Endothelial cell of umbilical vein (primary cell): Measurements from ENCODE around the gene OR5B21. TPM values are rescaled to one million over a fixed set of nuclear protein-coding genes. Genes with fewer than 3 reads are reported as not detected.

Source experiments
- BruUV-seq: library from RNA; stranded (reverse); fragments of 400-500 nt; replicated peaks from 2 replicates; lab custom pipeline; 2021; lab: Mats Ljungman, UMichigan
- CTCF ChIA-PET: fragments of 300-600, 350-600 bp; sonication (Branson Sonifier 250); formaldehyde crosslinking; loops from one replicate; lab custom pipeline; 2021; ENCODE audit warnings: antibody characterized with exemption, inconsistent platforms; lab: Charles Lee
- POLR2A ChIA-PET: fragments of 300-600, 350-600 bp; sonication (Branson Sonifier 250); formaldehyde crosslinking; loops from one replicate; lab custom pipeline; 2021; ENCODE audit warnings: antibody characterized with exemption, inconsistent platforms; lab: Charles Lee
- DNase-seq: peaks from one replicate; pipeline ENCODE4 v3.0.0-alpha.2; 2011; ENCODE audit warnings: low read depth, low spot score
- FAIRE-seq: peaks from 2 replicates; lab custom pipeline; 2011; peaks lifted over from hg19 to GRCh38; lab: Jason Lieb, UNC
- H2AFZ ChIP-seq: 2 replicates; pipeline ENCODE4 v1.6.0; 2012; ENCODE audit warnings: low read depth, low read length, control low read depth, inconsistent platforms
- H3K27ac ChIP-seq: 2 replicates; pipeline ENCODE4 v1.5.1; 2011; ENCODE audit warnings: low read depth, mild to moderate bottlenecking, control low read depth, low read length, moderate library complexity; ENCODE audit not compliant: insufficient read depth
- H3K27me3 ChIP-seq, 2 experiments: 2 replicates each; pipeline versions ENCODE4 v1.6.0 to v1.6.1; 2011; ENCODE audit warnings: low read length in 2 of 2, mixed read lengths in 1 of 2; ENCODE audit not compliant: control insufficient read depth in 2 of 2, insufficient read depth in 2 of 2
- H3K36me3 ChIP-seq, 2 experiments: 2 replicates in 1 of 2; 3 replicates in 1 of 2; pipeline ENCODE4 v1.5.1; 2011; ENCODE audit warnings: low read length in 2 of 2, mild to moderate bottlenecking in 1 of 2, moderate library complexity in 1 of 2; ENCODE audit not compliant: control insufficient read depth in 2 of 2, insufficient read depth in 2 of 2; ENCODE audit errors: extremely low read depth in 1 of 2
- H3K4me1 ChIP-seq: 3 replicates; pipeline ENCODE4 v1.5.1; 2011; ENCODE audit warnings: mild to moderate bottlenecking, low read length; ENCODE audit not compliant: control insufficient read depth, insufficient read depth; ENCODE audit errors: extremely low read depth
- H3K4me2 ChIP-seq: 2 replicates; pipeline ENCODE4 v1.6.1; 2011; ENCODE audit warnings: low read length, control low read depth, mixed read lengths; ENCODE audit not compliant: insufficient read depth
- H3K4me3 ChIP-seq, 3 experiments: fragments of 200-600 bp in 1 of 3; sonication (generic), shearing (Covaris generic) in 1 of 3; replicated peaks in 1 of 3; 2 replicates each; pipeline ENCODE4 v1.5.1; 2011 to 2016; ENCODE audit warnings: control low read depth in 3 of 3, low read length in 3 of 3, mild to moderate bottlenecking in 2 of 3, inconsistent platforms in 1 of 3, low read depth in 1 of 3, moderate library complexity in 1 of 3; ENCODE audit not compliant: insufficient read depth in 1 of 3
- H3K79me2 ChIP-seq: 2 replicates; pipeline ENCODE4 v1.6.0; 2012; ENCODE audit warnings: low read length, inconsistent platforms; ENCODE audit not compliant: control insufficient read depth, insufficient read depth
- H3K9ac ChIP-seq: replicated peaks from 2 replicates; pipeline ENCODE3; 2011; ENCODE audit warnings: low read length, control low read depth; ENCODE audit not compliant: insufficient read depth; ENCODE audit errors: extremely low read depth
- H3K9me1 ChIP-seq: replicated peaks from 3 replicates; pipeline ENCODE4 v1.6.0; 2011; ENCODE audit warnings: mild to moderate bottlenecking, low read length; ENCODE audit not compliant: control insufficient read depth, insufficient read depth; ENCODE audit errors: extremely low read depth
- H3K9me3 ChIP-seq: replicated peaks from 2 replicates; pipeline ENCODE4 v1.5.1; 2012; ENCODE audit warnings: low read length, inconsistent platforms; ENCODE audit not compliant: control insufficient read depth, insufficient read depth
- H4K20me1 ChIP-seq: replicated peaks from 2 replicates; pipeline ENCODE3; 2011; ENCODE audit warnings: mild to moderate bottlenecking, low read length; ENCODE audit not compliant: control insufficient read depth, insufficient read depth; ENCODE audit errors: extremely low read depth
- EZH2 ChIP-seq: IDR thresholded peaks from 2 replicates; pipeline ENCODE4 v1.6.1; 2012; ENCODE audit warnings: borderline replicate concordance, low read depth, mild to moderate bottlenecking, moderate library complexity, low read length, inconsistent platforms; ENCODE audit not compliant: severe bottlenecking
- FOS ChIP-seq: IDR thresholded peaks from 2 replicates; pipeline ENCODE4 v1.6.1; 2011; ENCODE audit warnings: mild to moderate bottlenecking, low read length, moderate library complexity, borderline replicate concordance; ENCODE audit not compliant: insufficient read depth
- GATA2 ChIP-seq: IDR thresholded peaks from 2 replicates; pipeline ENCODE4 v1.7.0; 2011; ENCODE audit warnings: low read depth, mild to moderate bottlenecking, moderate library complexity, mixed read lengths, low read length; ENCODE audit not compliant: insufficient read length, insufficient read depth
- JUN ChIP-seq: IDR thresholded peaks from 2 replicates; pipeline ENCODE4 v1.6.1; 2011; ENCODE audit warnings: borderline replicate concordance, low read depth; ENCODE audit not compliant: insufficient read length, insufficient read depth
- MAX ChIP-seq: IDR thresholded peaks from 2 replicates; pipeline ENCODE4 v1.6.1; 2011; ENCODE audit not compliant: insufficient read depth, insufficient read length
- MYC ChIP-seq: IDR thresholded peaks from one replicate; pipeline ENCODE4 v1.6.1; 2011; ENCODE audit warnings: mild to moderate bottlenecking, low read depth, low read length
- POLR2A ChIP-seq: IDR thresholded peaks from 2 replicates; pipeline ENCODE4 v1.6.1; 2012; ENCODE audit warnings: low read depth, mild to moderate bottlenecking, control low read depth, low read length
- POLR2AphosphoS5 ChIP-seq: IDR thresholded peaks from 2 replicates; pipeline ENCODE4 v1.6.1; 2012; ENCODE audit warnings: low read depth, mild to moderate bottlenecking, control low read depth, low read length, moderate library complexity; ENCODE audit not compliant: insufficient read depth
- dilution Hi-C: fragments of 300-500 bp; cut with MboI; formaldehyde crosslinking; loops from one replicate; pipeline ENCODE4 v1.15.0; 2019; ENCODE audit warnings: low sequenced_read_pairs; ENCODE audit not compliant: extremely low pct_ligation_motif_present
- intact Hi-C: fragments of 100-400 bp; cut with micrococcal nuclease; formaldehyde crosslinking; loops from one replicate; pipeline ENCODE4 v1.10.0; 2022
- polyA plus RNA-seq, 4 experiments: library from polyadenylated mRNA; depleted of rRNA in 3 of 4; stranded (reverse) in 3 of 4; unstranded in 1 of 4; fragments of >200 nt; gene quantifications; 2 replicates each; pipeline versions ENCODE4 v1.2.1 to v1.2.3, GENCODE V29; 2011 to 2012; ENCODE audit warnings: missing spikeins in 1 of 4
- total RNA-seq: library from RNA; stranded (reverse); gene quantifications from 2 replicates; pipeline ENCODE4 v1.2.3, GENCODE V29; 2021
- TF ChIP-seq, protein P1 (sequence below), 2 donors: IDR thresholded peaks; 1 replicate in 1 of 2; 2 replicates in 1 of 2; pipeline ENCODE4 v1.5.1; 2011; ENCODE audit warnings: low read length in 2 of 2, mild to moderate bottlenecking in 2 of 2, moderate library complexity in 2 of 2, control low read depth in 1 of 2, inconsistent platforms in 1 of 2, low read depth in 1 of 2; ENCODE audit not compliant: insufficient read depth in 1 of 2; ENCODE audit errors: extremely low read depth in 1 of 2

The OR5B21 gene
- total and polyA plus RNA-seq, 2 donors (not counting 3 experiments of a cell fraction or from before 2014, with no cell fraction given), result not detected

DNA sequence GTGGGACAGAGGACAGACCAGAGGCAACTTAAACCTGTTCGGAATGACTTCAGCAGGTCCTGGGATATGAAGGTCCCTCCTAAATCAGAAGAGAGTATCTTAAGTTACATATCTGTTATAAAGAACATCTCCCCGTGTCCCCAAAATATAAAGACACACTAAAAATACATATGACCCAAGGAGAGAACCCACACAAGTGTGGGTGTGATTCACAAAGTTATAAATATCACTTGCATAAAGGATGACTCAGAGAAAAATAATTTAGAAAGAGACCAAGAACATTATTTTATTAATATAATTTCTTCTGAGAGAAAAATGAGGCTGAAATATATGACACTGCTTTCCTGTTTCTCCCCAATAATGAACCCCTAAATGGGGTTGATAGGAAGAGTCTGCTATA is 14.2 kb downstream of the OR5B21 start:
- Histone ChIP-seq H3K36me3 (no peaks in the 10 kb centered on the region), H3K79me2 (no peaks in the 10 kb centered on the region), H3K27me3 (peaks cover 0 to 1% of the 10 kb centered on the region in 2 experiments), H2AFZ (no peak overlapping the region), H3K27ac (no peak overlapping the region), H3K4me1 (no peaks in the 10 kb centered on the region), H3K9me1 (no peaks in the 10 kb centered on the region), H3K4me3 (no peak overlapping the region), H3K9ac (no peak overlapping the region), H3K4me2 (no peak overlapping the region), H4K20me1 (no peaks in the 10 kb centered on the region), H3K9me3 (no peaks in the 10 kb centered on the region)
- intact Hi-C loops, result no loop called here
- FAIRE-seq (no peak), DNase-seq (no peak)
- CTCF ChIA-PET, result interaction anchor here (1.9 kb wide), 1 partner anchor 10 kb away, joined by 5 read pairs; no protein-coding TSS in a partner anchor
- POLR2A ChIA-PET, result no interaction called here
- BruUV-seq, result no TSS peak
- TF ChIP-seq, protein P1, sequence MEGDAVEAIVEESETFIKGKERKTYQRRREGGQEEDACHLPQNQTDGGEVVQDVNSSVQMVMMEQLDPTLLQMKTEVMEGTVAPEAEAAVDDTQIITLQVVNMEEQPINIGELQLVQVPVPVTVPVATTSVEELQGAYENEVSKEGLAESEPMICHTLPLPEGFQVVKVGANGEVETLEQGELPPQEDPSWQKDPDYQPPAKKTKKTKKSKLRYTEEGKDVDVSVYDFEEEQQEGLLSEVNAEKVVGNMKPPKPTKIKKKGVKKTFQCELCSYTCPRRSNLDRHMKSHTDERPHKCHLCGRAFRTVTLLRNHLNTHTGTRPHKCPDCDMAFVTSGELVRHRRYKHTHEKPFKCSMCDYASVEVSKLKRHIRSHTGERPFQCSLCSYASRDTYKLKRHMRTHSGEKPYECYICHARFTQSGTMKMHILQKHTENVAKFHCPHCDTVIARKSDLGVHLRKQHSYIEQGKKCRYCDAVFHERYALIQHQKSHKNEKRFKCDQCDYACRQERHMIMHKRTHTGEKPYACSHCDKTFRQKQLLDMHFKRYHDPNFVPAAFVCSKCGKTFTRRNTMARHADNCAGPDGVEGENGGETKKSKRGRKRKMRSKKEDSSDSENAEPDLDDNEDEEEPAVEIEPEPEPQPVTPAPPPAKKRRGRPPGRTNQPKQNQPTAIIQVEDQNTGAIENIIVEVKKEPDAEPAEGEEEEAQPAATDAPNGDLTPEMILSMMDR (IDR thresholded peaks at IDR 0.05; ENCODE audit: extremely low read depth in 1 of 2, insufficient read depth in 1 of 2, low read depth in 1 of 2, low read length in 2 of 2), result no peak
- TF ChIP-seq MYC (no peak), JUN (no peak), EZH2 (no peak)
- dilution Hi-C loops, result no loop called here

DNA sequence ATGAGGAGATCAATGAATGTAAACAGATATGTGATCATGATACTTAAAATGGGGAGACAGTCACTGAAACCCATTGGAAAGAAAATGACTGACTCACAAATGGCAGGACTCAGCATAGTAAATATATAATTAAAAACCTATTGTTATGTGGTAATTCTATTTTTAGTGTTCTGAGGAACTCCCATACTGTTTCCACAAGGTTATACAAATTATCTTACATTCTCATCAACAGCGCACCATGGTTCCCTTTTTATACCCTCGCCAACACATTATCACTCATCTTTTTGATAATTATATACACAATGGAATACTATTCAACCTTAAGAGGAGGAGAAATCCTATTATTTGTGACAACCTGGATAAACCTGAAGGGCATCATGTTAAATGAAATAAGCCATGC is 17.1 kb downstream of the OR5B21 start:
- Histone ChIP-seq H3K4me1 (no peaks in the 10 kb centered on the region), H3K9me3 (no peaks in the 10 kb centered on the region), H4K20me1 (no peaks in the 10 kb centered on the region), H3K4me2 (no peak overlapping the region), H3K36me3 (no peaks in the 10 kb centered on the region), H2AFZ (no peak overlapping the region), H3K27me3 (no peaks in the 10 kb centered on the region), H3K9ac (no peak overlapping the region), H3K79me2 (no peaks in the 10 kb centered on the region), H3K27ac (no peak overlapping the region), H3K4me3 (no peak overlapping the region), H3K9me1 (no peaks in the 10 kb centered on the region)
- no peak for FAIRE-seq
- DNase-seq, result no peak
- no TSS peak for BruUV-seq
- TF ChIP-seq POLR2AphosphoS5 (no peak), MAX (no peak), MYC (no peak), GATA2 (no peak), POLR2A (no peak), EZH2 (no peak), JUN (no peak), FOS (no peak)
- TF ChIP-seq, protein P1 (IDR thresholded peaks at IDR 0.05; ENCODE audit: extremely low read depth in 1 of 2, insufficient read depth in 1 of 2, low read depth in 1 of 2, low read length in 2 of 2), result no peak
- dilution Hi-C loops, result no loop called here
- POLR2A ChIA-PET, result no interaction called here
- CTCF ChIA-PET, result no interaction called here
- intact Hi-C loops, result no loop called here
